IPS-NIHi11 (cell line): ENCODE results near the gene RELT.

Source experiments
- DNase-seq: peaks from one replicate; pipeline ENCODE4 v3.0.0; 2012; ENCODE audit warnings: mixed read lengths, low spot score

Gene RELT

GRCh38 chr11:73348838-73349237 is 27.4 kb upstream of the RELT start:
- DNase-seq: no peak

GRCh38 chr11:73349633-73350032 is 26.6 kb upstream of the RELT start:
- no peak for DNase-seq

GRCh38 chr11:73350908-73351636 is 25.1 kb upstream of the RELT start:
- peak; percentile 85 for DNase-seq

- no peak for DNase-seq
Measured at GRCh38 chr11:73353422-73353821, 22.8 kb upstream of the RELT start.

GRCh38 chr11:73355109-73355508 is 21.1 kb upstream of the RELT start:
- DNase-seq: no peak

GRCh38 chr11:73356979-73357860 is 19.0 kb upstream of the RELT start:
- DNase-seq: no peak

- no peak for DNase-seq
Measured at GRCh38 chr11:73358071-73358470, 18.1 kb upstream of the RELT start.

- DNase-seq: no peak
Measured at GRCh38 chr11:73359341-73359740, 16.9 kb upstream of the RELT start.

GRCh38 chr11:73359930-73360742 is 16.1 kb upstream of the RELT start:
- DNase-seq: peak; percentile 77

- DNase-seq: no peak
Measured at GRCh38 chr11:73360743-73361369, 15.3 kb upstream of the RELT start.

GRCh38 chr11:73361953-73362776 is 14.0 kb upstream of the RELT start:
- DNase-seq: peak; percentile 100

GRCh38 chr11:73363147-73363546 is 13.1 kb upstream of the RELT start:
- no peak for DNase-seq

GRCh38 chr11:73365352-73366264 is 10.6 kb upstream of the RELT start:
- no peak for DNase-seq

GRCh38 chr11:73366265-73366610 is 10.0 kb upstream of the RELT start:
- no peak for DNase-seq

GRCh38 chr11:73366953-73367352 is 9.2 kb upstream of the RELT start:
- DNase-seq: no peak

GRCh38 chr11:73367482-73368024 is 8.6 kb upstream of the RELT start:
- DNase-seq: no peak

- peak; percentile 68 for DNase-seq
Measured at GRCh38 chr11:73372375-73372993, 3.7 kb upstream of the RELT start.

GRCh38 chr11:73374151-73374550 is 2.0 kb upstream of the RELT start:
- DNase-seq: no peak

- DNase-seq: no peak
Measured at GRCh38 chr11:73375830-73376159, 404 bp upstream of the RELT start.
